Fibroblast of skin of abdomen (primary cell): ENCODE measurements around the gene AGBL4.

Source experiments
- DNase-seq: peaks from one replicate; pipeline ENCODE4 v3.0.0-alpha.2; 2013

The AGBL4 gene

GRCh38 chr1:48756683-48757316, 1267.0 kb downstream of the AGBL4 start:
- no peak for DNase-seq

- DNase-seq = no peak
Observed at GRCh38 chr1:48753293-48753692, 1270.5 kb downstream of the AGBL4 start.

- no peak for DNase-seq
Observed at GRCh38 chr1:48750109-48750508, 1273.6 kb downstream of the AGBL4 start.

- no peak for DNase-seq
Observed at GRCh38 chr1:48749068-48749467, 1274.7 kb downstream of the AGBL4 start.

- no peak for DNase-seq
Observed at GRCh38 chr1:48746906-48747305, 1276.8 kb downstream of the AGBL4 start.

- no peak for DNase-seq
Observed at GRCh38 chr1:48744032-48744431, 1279.7 kb downstream of the AGBL4 start.

GRCh38 chr1:48743480-48743879, 1280.3 kb downstream of the AGBL4 start:
- DNase-seq = no peak

- no peak for DNase-seq
Observed at GRCh38 chr1:48741380-48741779, 1282.4 kb downstream of the AGBL4 start.

- DNase-seq = no peak
Observed at GRCh38 chr1:48740621-48741020, 1283.1 kb downstream of the AGBL4 start.

GRCh38 chr1:48739091-48739490, 1284.7 kb downstream of the AGBL4 start:
- DNase-seq = no peak

GRCh38 chr1:48738356-48738755, 1285.4 kb downstream of the AGBL4 start:
- DNase-seq = no peak

- no peak for DNase-seq
Observed at GRCh38 chr1:48735796-48736195, 1288.0 kb downstream of the AGBL4 start.

- DNase-seq = no peak
Observed at GRCh38 chr1:48730164-48730910, 1293.4 kb downstream of the AGBL4 start.

GRCh38 chr1:48728584-48728983, 1295.2 kb downstream of the AGBL4 start:
- DNase-seq = no peak

- no peak for DNase-seq
Observed at GRCh38 chr1:48726557-48727215, 1297.1 kb downstream of the AGBL4 start.

- DNase-seq = no peak
Observed at GRCh38 chr1:48726139-48726538, 1297.6 kb downstream of the AGBL4 start.

GRCh38 chr1:48725341-48726046, 1298.3 kb downstream of the AGBL4 start:
- DNase-seq = peak; percentile 14

GRCh38 chr1:48720929-48721328, 1302.8 kb downstream of the AGBL4 start:
- no peak for DNase-seq

- DNase-seq = no peak
Observed at GRCh38 chr1:48718705-48719104, 1305.0 kb downstream of the AGBL4 start.

- DNase-seq = no peak
Observed at GRCh38 chr1:48718116-48718630, 1305.6 kb downstream of the AGBL4 start.

GRCh38 chr1:48717082-48717481, 1306.7 kb downstream of the AGBL4 start:
- DNase-seq = no peak

GRCh38 chr1:48715921-48716320, 1307.8 kb downstream of the AGBL4 start:
- DNase-seq = no peak

GRCh38 chr1:48710915-48711314, 1312.8 kb downstream of the AGBL4 start:
- no peak for DNase-seq
